SK-N-MC (cell line): ENCODE data around the gene USP32.

Experiments
- DNase-seq: peaks from one replicate; pipeline ENCODE4 v3.0.0-alpha.2; 2011; ENCODE audit warnings: low read depth, low spot score
- H3K27ac ChIP-seq: fragments of 200-600 bp; sonication (generic); 2 replicates; pipeline ENCODE4 v1.5.1; 2016; ENCODE audit warnings: mixed run types
- H3K36me3 ChIP-seq: fragments of 200-600 bp; sonication (generic); 2 replicates; pipeline ENCODE4 v1.6.1; 2017; ENCODE audit warnings: antibody characterized with exemption, low read length, mixed read lengths; ENCODE audit not compliant: insufficient read depth
- H3K4me3 ChIP-seq: fragments of 200-600 bp; sonication (generic); 2 replicates; pipeline ENCODE4 v1.5.1; 2016
- H3K9ac ChIP-seq: fragments of 200-600 bp; sonication (generic); 2 replicates; pipeline ENCODE4 v1.8.0; 2017; ENCODE audit warnings: mixed run types, mixed read lengths; ENCODE audit not compliant: insufficient read length
- H3K9me3 ChIP-seq: fragments of 200-600 bp; sonication (generic); 2 replicates; pipeline ENCODE4 v1.6.1; 2017; ENCODE audit warnings: low read depth, mild to moderate bottlenecking, antibody characterized with exemption, low read length, moderate library complexity, mixed read lengths
- EZH2 ChIP-seq: fragments of 200-600 bp; sonication (generic); IDR thresholded peaks from one replicate; pipeline ENCODE4 v1.6.1; 2017; ENCODE audit warnings: antibody characterized with exemption
- FOXP2 ChIP-seq: optimal IDR thresholded peaks from 2 replicates; pipeline ENCODE3; 2011; ENCODE audit warnings: mild to moderate bottlenecking, moderate library complexity; ENCODE audit not compliant: insufficient read depth; ENCODE audit errors: extremely low read length, control extremely low read depth
- POLR2AphosphoS5 ChIP-seq: IDR thresholded peaks from 2 replicates; pipeline ENCODE4 v1.6.1; 2012; ENCODE audit warnings: mild to moderate bottlenecking, low read depth, low read length, borderline replicate concordance

Gene USP32

GRCh38 chr17:60147553-60148223, 244.2 kb downstream of the USP32 start:
- Histone ChIP-seq H3K27ac (no peak overlapping the region), H3K4me3 (no peak overlapping the region), H3K9me3 (no peaks in the 10 kb centered on the region), H3K9ac (no peak overlapping the region), H3K36me3 (no peaks in the 10 kb centered on the region)
- TF ChIP-seq EZH2 (no peak), FOXP2 (no peak), POLR2AphosphoS5 (no peak)
- DNase-seq = no peak

- H3K4me3 ChIP-seq = no peak overlapping the region
- H3K36me3 ChIP-seq = no peaks in the 10 kb centered on the region
- TF ChIP-seq FOXP2 (no peak), POLR2AphosphoS5 (no peak)
- no peak overlapping the region for H3K9ac ChIP-seq
- H3K27ac ChIP-seq = no peak overlapping the region
- H3K9me3 ChIP-seq = no peaks in the 10 kb centered on the region
- DNase-seq = no peak
Observed at GRCh38 chr17:60146206-60146605, 245.7 kb downstream of the USP32 start.

- TF ChIP-seq FOXP2 (no peak), POLR2AphosphoS5 (no peak), EZH2 (no peak)
- H3K36me3 ChIP-seq = no peaks in the 10 kb centered on the region
- H3K27ac ChIP-seq = no peak overlapping the region
- no peak overlapping the region for H3K4me3 ChIP-seq
- DNase-seq = no peak
- no peak overlapping the region for H3K9ac ChIP-seq
- no peaks in the 10 kb centered on the region for H3K9me3 ChIP-seq
Observed at GRCh38 chr17:60145006-60145935, 246.7 kb downstream of the USP32 start.

- Histone ChIP-seq H3K9ac (peak overlapping the region; percentile 16), H3K9me3 (no peaks in the 10 kb centered on the region), H3K36me3 (no peaks in the 10 kb centered on the region), H3K27ac (0 out of 2 replicates have a peak overlapping the region, but pooled peaks have one; percentile 37), H3K4me3 (peak overlapping the region; percentile 78)
- no peak for TF ChIP-seq POLR2AphosphoS5
- TF ChIP-seq FOXP2 = no peak
- TF ChIP-seq EZH2 = no peak
- DNase-seq = peak; percentile 79
Observed at GRCh38 chr17:60142872-60143499, 248.9 kb downstream of the USP32 start.

GRCh38 chr17:60141111-60142018, 250.6 kb downstream of the USP32 start:
- TF ChIP-seq POLR2AphosphoS5 (no peak), EZH2 (no peak), FOXP2 (no peak)
- no peak for DNase-seq
- no peak overlapping the region for H3K9ac ChIP-seq
- H3K27ac ChIP-seq = no peak overlapping the region
- no peak overlapping the region for H3K4me3 ChIP-seq
- no peaks in the 10 kb centered on the region for H3K36me3 ChIP-seq
- no peaks in the 10 kb centered on the region for H3K9me3 ChIP-seq

- H3K9me3 ChIP-seq = no peaks in the 10 kb centered on the region
- DNase-seq = no peak
- H3K4me3 ChIP-seq = no peak overlapping the region
- H3K27ac ChIP-seq = no peak overlapping the region
- H3K9ac ChIP-seq = no peak overlapping the region
- H3K36me3 ChIP-seq = no peaks in the 10 kb centered on the region
- TF ChIP-seq FOXP2 (no peak), POLR2AphosphoS5 (no peak), EZH2 (no peak)
Observed at GRCh38 chr17:60139438-60140285, 252.3 kb downstream of the USP32 start.

- no peak overlapping the region for H3K4me3 ChIP-seq
- H3K27ac ChIP-seq = no peak overlapping the region
- no peak for TF ChIP-seq EZH2
- no peak for TF ChIP-seq POLR2AphosphoS5
- TF ChIP-seq FOXP2 = no peak
- H3K9me3 ChIP-seq = no peaks in the 10 kb centered on the region
- H3K9ac ChIP-seq = no peak overlapping the region
- H3K36me3 ChIP-seq = no peaks in the 10 kb centered on the region
- no peak for DNase-seq
Observed at GRCh38 chr17:60138769-60139437, 253.0 kb downstream of the USP32 start.
